Neural progenitor cell (in vitro differentiated cells): ENCODE data around the gene SCYGR4. TPM values are rescaled to one million over a fixed set of nuclear protein-coding genes. Genes with fewer than 3 reads are reported as not detected.

Experiments used
- DNase-seq: peaks from one replicate; pipeline ENCODE4 v3.0.0-alpha.2; 2016; ENCODE audit warnings: low spot score
- H2AFZ ChIP-seq: fragments of 200-600 bp; sonication (generic); replicated peaks from 2 replicates; pipeline ENCODE4 v1.6.1; 2016; ENCODE audit warnings: antibody characterized with exemption
- H3F3A ChIP-seq: fragments of 200-600 bp; sonication (generic); 2 replicates; pipeline ENCODE4 v1.6.1; 2016; ENCODE audit warnings: antibody characterized with exemption, low read depth
- H3K27ac ChIP-seq: fragments of 200-600 bp; sonication (generic); 2 replicates; pipeline ENCODE4 v1.5.1; 2016; ENCODE audit warnings: mild to moderate bottlenecking
- H3K27me3 ChIP-seq: fragments of 200-600 bp; sonication (generic); 2 replicates; pipeline ENCODE4 v1.6.1; 2016; ENCODE audit warnings: mild to moderate bottlenecking, moderate library complexity
- H3K36me3 ChIP-seq: fragments of 200-600 bp; sonication (generic); 2 replicates; pipeline ENCODE4 v1.5.1; 2016
- H3K4me1 ChIP-seq: fragments of 200-600 bp; sonication (generic); 2 replicates; pipeline ENCODE4 v1.6.1; 2016; ENCODE audit warnings: mixed run types
- H3K4me2 ChIP-seq: fragments of 200-600 bp; sonication (generic); 2 replicates; pipeline ENCODE4 v1.6.1; 2016
- H3K4me3 ChIP-seq: fragments of 200-600 bp; sonication (generic); 2 replicates; pipeline ENCODE4 v1.5.1; 2016
- H3K79me2 ChIP-seq: fragments of 200-600 bp; sonication (generic); 2 replicates; pipeline ENCODE4 v1.6.1; 2016; ENCODE audit warnings: low read depth
- H3K9ac ChIP-seq: fragments of 200-600 bp; sonication (generic); 2 replicates; pipeline ENCODE4 v1.6.1; 2016
- H3K9me3 ChIP-seq: fragments of 200-600 bp; sonication (generic); 2 replicates; pipeline ENCODE4 v1.5.1; 2016; ENCODE audit warnings: low read depth
- H4K20me1 ChIP-seq: fragments of 200-600 bp; sonication (generic); 2 replicates; pipeline ENCODE4 v1.6.1; 2016; ENCODE audit warnings: low read depth
- H3K27ac Mint-ChIP-seq: 3 replicates; pipeline ENCODE4 v1.8.0; 2021; ENCODE audit warnings: mixed read lengths
- H3K27me3 Mint-ChIP-seq: 2 replicates; pipeline ENCODE4 v1.8.0; 2022; ENCODE audit warnings: low read depth, mild to moderate bottlenecking, inconsistent platforms, moderate library complexity, mixed read lengths; ENCODE audit not compliant: insufficient read depth
- H3K36me3 Mint-ChIP-seq: 3 replicates; pipeline ENCODE4 v1.8.0; 2021; ENCODE audit warnings: mixed read lengths
- H3K4me1 Mint-ChIP-seq: 3 replicates; pipeline ENCODE4 v1.8.0; 2021; ENCODE audit warnings: mixed read lengths
- H3K4me3 Mint-ChIP-seq: 3 replicates; pipeline ENCODE4 v1.8.0; 2021; ENCODE audit warnings: mild to moderate bottlenecking, moderate library complexity, mixed read lengths
- H3K9me3 Mint-ChIP-seq: 3 replicates; pipeline ENCODE4 v1.8.0; 2020; ENCODE audit warnings: mixed read lengths
- EZH2 ChIP-seq: fragments of 200-600 bp; sonication (generic); IDR thresholded peaks from 2 replicates; pipeline ENCODE4 v1.6.1; 2017; ENCODE audit warnings: antibody characterized with exemption, mild to moderate bottlenecking, moderate library complexity
- EZH2phosphoT487 ChIP-seq: fragments of 200-600 bp; sonication (generic); IDR thresholded peaks from 2 replicates; pipeline ENCODE4 v1.6.1; 2017; ENCODE audit warnings: antibody characterized with exemption
- total RNA-seq: library from RNA; depleted of rRNA; stranded (reverse); fragments of >200 nt; gene quantifications from 2 replicates; pipeline ENCODE4 v1.2.3, GENCODE V29; 2015; ENCODE audit warnings: low replicate concordance
- TF ChIP-seq, protein P1 (sequence below): fragments of 200-600 bp; sonication (generic); IDR thresholded peaks from 2 replicates; pipeline ENCODE4 v1.5.1; 2017; ENCODE audit warnings: antibody characterized with exemption, mild to moderate bottlenecking

SCYGR4 gene
- total RNA-seq, 1 donor from 2014 or later, result not detected

DNA sequence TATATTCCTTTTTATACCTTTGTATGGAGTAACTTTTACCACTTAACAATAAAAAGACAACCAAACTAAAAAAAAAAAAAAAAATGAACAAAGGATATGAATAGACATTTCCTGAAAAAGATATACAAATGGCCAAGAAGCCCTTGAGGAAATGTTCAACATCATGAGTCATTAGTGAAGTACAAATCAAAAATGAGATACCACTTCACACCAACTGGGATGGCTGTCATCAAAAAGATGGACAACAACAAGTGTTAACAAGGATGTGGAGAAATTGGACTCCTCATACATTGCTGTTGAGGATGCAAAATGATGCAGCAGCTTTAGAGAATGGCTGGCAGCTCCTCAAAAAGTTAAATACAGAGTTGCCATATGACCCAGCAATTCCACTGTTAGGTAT, 41.2 kb upstream of the SCYGR4 start:
- no peak overlapping the region for H3K4me3 ChIP-seq
- TF ChIP-seq EZH2phosphoT487 (no peak), EZH2 (no peak)
- TF ChIP-seq, protein P1, sequence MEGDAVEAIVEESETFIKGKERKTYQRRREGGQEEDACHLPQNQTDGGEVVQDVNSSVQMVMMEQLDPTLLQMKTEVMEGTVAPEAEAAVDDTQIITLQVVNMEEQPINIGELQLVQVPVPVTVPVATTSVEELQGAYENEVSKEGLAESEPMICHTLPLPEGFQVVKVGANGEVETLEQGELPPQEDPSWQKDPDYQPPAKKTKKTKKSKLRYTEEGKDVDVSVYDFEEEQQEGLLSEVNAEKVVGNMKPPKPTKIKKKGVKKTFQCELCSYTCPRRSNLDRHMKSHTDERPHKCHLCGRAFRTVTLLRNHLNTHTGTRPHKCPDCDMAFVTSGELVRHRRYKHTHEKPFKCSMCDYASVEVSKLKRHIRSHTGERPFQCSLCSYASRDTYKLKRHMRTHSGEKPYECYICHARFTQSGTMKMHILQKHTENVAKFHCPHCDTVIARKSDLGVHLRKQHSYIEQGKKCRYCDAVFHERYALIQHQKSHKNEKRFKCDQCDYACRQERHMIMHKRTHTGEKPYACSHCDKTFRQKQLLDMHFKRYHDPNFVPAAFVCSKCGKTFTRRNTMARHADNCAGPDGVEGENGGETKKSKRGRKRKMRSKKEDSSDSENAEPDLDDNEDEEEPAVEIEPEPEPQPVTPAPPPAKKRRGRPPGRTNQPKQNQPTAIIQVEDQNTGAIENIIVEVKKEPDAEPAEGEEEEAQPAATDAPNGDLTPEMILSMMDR, result no peak
- H3K79me2 ChIP-seq, result no peaks in the 10 kb centered on the region
- no peaks in the 10 kb centered on the region for H3K4me1 ChIP-seq
- H3K36me3 Mint-ChIP-seq, result no peaks in the 10 kb centered on the region
- H3K9ac ChIP-seq, result no peak overlapping the region
- H3K27me3 Mint-ChIP-seq, result peaks cover 4% of the 10 kb centered on the region
- no peaks in the 10 kb centered on the region for H3K9me3 ChIP-seq
- no peak for DNase-seq
- no peak overlapping the region for H3K27ac ChIP-seq
- no peaks in the 10 kb centered on the region for H3F3A ChIP-seq
- H3K4me3 Mint-ChIP-seq, result no peak overlapping the region
- H3K27ac Mint-ChIP-seq, result no peak overlapping the region
- H3K36me3 ChIP-seq, result no peaks in the 10 kb centered on the region
- H3K27me3 ChIP-seq, result no peaks in the 10 kb centered on the region
- H4K20me1 ChIP-seq, result no peaks in the 10 kb centered on the region
- no peak overlapping the region for H3K4me2 ChIP-seq
- peaks cover 3% of the 10 kb centered on the region for H3K4me1 Mint-ChIP-seq
- no peak overlapping the region for H2AFZ ChIP-seq
- no peaks in the 10 kb centered on the region for H3K9me3 Mint-ChIP-seq

DNA sequence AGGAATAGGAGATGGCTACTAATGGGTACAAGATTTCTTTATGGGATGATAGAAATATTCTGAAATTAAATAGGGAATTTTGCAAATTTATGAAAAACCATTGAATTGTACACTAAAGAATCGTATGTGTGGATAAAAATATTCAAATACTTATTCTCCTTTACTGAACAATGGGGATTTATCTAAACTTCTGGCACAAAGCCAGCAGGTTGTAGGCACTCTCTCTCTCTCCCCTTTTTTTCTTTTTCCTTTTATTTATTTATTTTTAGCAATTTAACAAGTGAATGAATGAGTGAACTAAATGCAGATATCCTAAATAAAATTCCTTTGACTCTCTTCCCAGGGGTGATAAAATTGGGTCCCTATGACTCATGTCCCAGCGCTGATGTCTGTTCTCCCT, 40.5 kb upstream of the SCYGR4 start:
- Histone ChIP-seq H3K79me2 (no peaks in the 10 kb centered on the region), H3K27ac (no peak overlapping the region), H3K27me3 (no peaks in the 10 kb centered on the region), H4K20me1 (no peaks in the 10 kb centered on the region), H3K9me3 (no peaks in the 10 kb centered on the region), H2AFZ (no peak overlapping the region), H3K4me3 (no peak overlapping the region), H3K9ac (no peak overlapping the region), H3K4me2 (no peak overlapping the region), H3K36me3 (no peaks in the 10 kb centered on the region), H3K4me1 (no peaks in the 10 kb centered on the region), H3F3A (no peaks in the 10 kb centered on the region)
- no peak for TF ChIP-seq EZH2
- TF ChIP-seq, protein P1, result no peak
- no peak for TF ChIP-seq EZH2phosphoT487
- Mint-ChIP-seq H3K4me3 (no peak overlapping the region), H3K36me3 (no peaks in the 10 kb centered on the region), H3K27ac (no peak overlapping the region), H3K9me3 (no peaks in the 10 kb centered on the region), H3K4me1 (peaks cover 3% of the 10 kb centered on the region), H3K27me3 (peaks cover 4% of the 10 kb centered on the region)
- DNase-seq, result no peak

DNA sequence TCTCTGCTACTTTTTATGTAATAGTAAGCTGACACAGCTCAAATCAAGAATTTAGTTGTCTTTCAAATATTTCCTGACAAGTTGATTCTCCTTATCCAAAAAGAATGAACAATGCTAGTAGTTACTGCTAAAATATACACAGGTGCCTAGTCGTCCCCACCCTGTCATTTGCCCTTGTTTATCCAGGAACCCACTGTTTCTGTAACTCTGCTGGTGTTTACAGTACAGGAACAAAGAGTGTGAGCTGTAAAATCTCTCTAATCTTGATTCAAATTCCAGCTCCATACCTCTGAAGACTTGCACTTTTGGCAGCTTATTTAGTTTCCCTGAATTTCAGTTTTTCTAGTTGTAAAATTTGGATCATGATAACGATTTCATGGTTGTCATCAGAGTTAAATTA, 39.7 kb upstream of the SCYGR4 start:
- Mint-ChIP-seq H3K27me3 (peaks cover 2% of the 10 kb centered on the region), H3K9me3 (peaks cover 5% of the 10 kb centered on the region), H3K4me1 (peaks cover 3% of the 10 kb centered on the region), H3K4me3 (no peak overlapping the region), H3K27ac (no peak overlapping the region), H3K36me3 (no peaks in the 10 kb centered on the region)
- no peak for DNase-seq
- H3K9me3 ChIP-seq, result no peaks in the 10 kb centered on the region
- no peak overlapping the region for H3K27ac ChIP-seq
- no peaks in the 10 kb centered on the region for H3K4me1 ChIP-seq
- no peaks in the 10 kb centered on the region for H4K20me1 ChIP-seq
- no peaks in the 10 kb centered on the region for H3F3A ChIP-seq
- H3K36me3 ChIP-seq, result no peaks in the 10 kb centered on the region
- no peak overlapping the region for H3K9ac ChIP-seq
- no peak overlapping the region for H3K4me2 ChIP-seq
- no peak overlapping the region for H3K4me3 ChIP-seq
- H2AFZ ChIP-seq, result no peak overlapping the region
- TF ChIP-seq EZH2 (no peak), EZH2phosphoT487 (no peak)
- TF ChIP-seq, protein P1, result no peak
- H3K79me2 ChIP-seq, result no peaks in the 10 kb centered on the region
- no peaks in the 10 kb centered on the region for H3K27me3 ChIP-seq

DNA sequence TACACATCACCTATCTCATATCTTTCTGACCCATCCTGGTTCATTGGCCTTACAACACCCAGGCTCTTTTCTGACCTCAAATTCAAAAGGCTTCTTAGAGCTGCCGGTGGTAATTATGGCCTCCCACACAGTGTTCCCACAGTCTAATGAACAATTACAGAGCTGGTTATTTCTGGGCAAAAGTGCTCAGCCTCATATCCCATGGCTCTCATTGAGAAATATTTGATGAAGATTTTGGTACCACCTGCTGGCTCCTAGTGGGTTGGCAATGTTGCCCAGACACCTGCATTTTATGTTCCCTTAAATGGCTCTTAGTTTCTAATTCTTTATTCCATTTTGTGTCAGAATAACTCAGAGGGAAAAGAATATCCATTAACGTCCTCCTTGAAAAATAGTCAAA, 38.7 kb upstream of the SCYGR4 start:
- H3K9me3 ChIP-seq, result no peaks in the 10 kb centered on the region
- H3K4me1 ChIP-seq, result no peaks in the 10 kb centered on the region
- H3K9ac ChIP-seq, result no peak overlapping the region
- Mint-ChIP-seq H3K27me3 (peaks cover 3% of the 10 kb centered on the region), H3K4me1 (peaks cover 3% of the 10 kb centered on the region), H3K27ac (no peak overlapping the region), H3K4me3 (no peak overlapping the region), H3K36me3 (no peaks in the 10 kb centered on the region), H3K9me3 (peaks cover 9% of the 10 kb centered on the region)
- no peaks in the 10 kb centered on the region for H3K79me2 ChIP-seq
- no peaks in the 10 kb centered on the region for H3K36me3 ChIP-seq
- no peak overlapping the region for H3K4me3 ChIP-seq
- DNase-seq, result no peak
- H2AFZ ChIP-seq, result no peak overlapping the region
- TF ChIP-seq EZH2, result no peak
- no peak for TF ChIP-seq EZH2phosphoT487
- TF ChIP-seq, protein P1, result no peak
- no peak overlapping the region for H3K4me2 ChIP-seq
- no peak overlapping the region for H3K27ac ChIP-seq
- H3F3A ChIP-seq, result no peaks in the 10 kb centered on the region
- no peaks in the 10 kb centered on the region for H3K27me3 ChIP-seq
- no peaks in the 10 kb centered on the region for H4K20me1 ChIP-seq
